ENCODE data around the gene PTGDS. TPM values are rescaled to one million over a fixed set of nuclear protein-coding genes. Genes with fewer than 3 reads are reported as not detected.

The PTGDS gene
- total RNA-seq, 1 donor from 2014 or later = 5.0 TPM

GRCh38 chr9:136960938-136961275, 16.4 kb upstream of the PTGDS start:
- FAIRE-seq (no peak), DNase-seq (ENCODE audit: low read depth) (no peak)
- no peaks in the 10 kb centered on the region for H4K20me1 ChIP-seq (ENCODE audit: insufficient read depth, low read length)
- H3K27ac ChIP-seq (ENCODE audit: low read depth, low read length) = no peak overlapping the region
- H3K79me2 ChIP-seq (ENCODE audit: insufficient read depth, low read length) = no peaks in the 10 kb centered on the region
- TF ChIP-seq CTCF (IDR thresholded peaks at IDR 0.05; ENCODE audit: insufficient read depth, low read depth, low read length) = no peak
- no peak for TF ChIP-seq EZH2 (IDR thresholded peaks at IDR 0.05; ENCODE audit: insufficient read depth, low read length)
- no peak overlapping the region for H3K4me3 ChIP-seq (ENCODE audit: insufficient read depth, low read depth, low read length)
- H3K9ac ChIP-seq (ENCODE audit: low read length) = no peak overlapping the region
- H3K4me3 Mint-ChIP-seq (ENCODE audit: unreplicated experiment) = no peak overlapping the region
- no peak overlapping the region for H2AFZ ChIP-seq (ENCODE audit: low read depth, low read length)
- H3K9me3 ChIP-seq (ENCODE audit: insufficient read depth, low read depth, low read length) = no peaks in the 10 kb centered on the region
- H3K4me2 ChIP-seq (ENCODE audit: low read length) = no peak overlapping the region
- peaks cover 5% of the 10 kb centered on the region for H3K4me1 Mint-ChIP-seq (ENCODE audit: low read depth, unreplicated experiment)
- H3K4me1 ChIP-seq (ENCODE audit: insufficient read depth, low read length) = no peaks in the 10 kb centered on the region
- peaks cover 13% of the 10 kb centered on the region for H3K27me3 Mint-ChIP-seq (ENCODE audit: low read depth, unreplicated experiment)
- no peaks in the 10 kb centered on the region for H3K36me3 Mint-ChIP-seq (ENCODE audit: low read depth, unreplicated experiment)
- H3K36me3 ChIP-seq (ENCODE audit: insufficient read depth, low read length) = no peaks in the 10 kb centered on the region
- H3K9me3 Mint-ChIP-seq (ENCODE audit: unreplicated experiment) = peaks cover 3% of the 10 kb centered on the region
- H3K27ac Mint-ChIP-seq (ENCODE audit: unreplicated experiment) = no peak overlapping the region
- no peaks in the 10 kb centered on the region for H3K27me3 ChIP-seq (ENCODE audit: insufficient read depth, low read length)

- Histone ChIP-seq H4K20me1 (ENCODE audit: insufficient read depth, low read length) (no peaks in the 10 kb centered on the region), H3K4me1 (ENCODE audit: insufficient read depth, low read length) (peaks cover 4% of the 10 kb centered on the region), H3K79me2 (ENCODE audit: insufficient read depth, low read length) (no peaks in the 10 kb centered on the region), H3K4me2 (ENCODE audit: low read length) (no peak overlapping the region), H3K4me3 (ENCODE audit: insufficient read depth, low read depth, low read length) (no peak overlapping the region), H3K27ac (ENCODE audit: low read depth, low read length) (no peak overlapping the region), H2AFZ (ENCODE audit: low read depth, low read length) (no peak overlapping the region), H3K36me3 (ENCODE audit: insufficient read depth, low read length) (no peaks in the 10 kb centered on the region), H3K9ac (ENCODE audit: low read length) (no peak overlapping the region), H3K27me3 (ENCODE audit: insufficient read depth, low read length) (no peaks in the 10 kb centered on the region), H3K9me3 (ENCODE audit: insufficient read depth, low read depth, low read length) (no peaks in the 10 kb centered on the region)
- H3K9me3 Mint-ChIP-seq (ENCODE audit: unreplicated experiment) = no peaks in the 10 kb centered on the region
- peaks cover 5% of the 10 kb centered on the region for H3K4me1 Mint-ChIP-seq (ENCODE audit: low read depth, unreplicated experiment)
- no peaks in the 10 kb centered on the region for H3K36me3 Mint-ChIP-seq (ENCODE audit: low read depth, unreplicated experiment)
- H3K27ac Mint-ChIP-seq (ENCODE audit: unreplicated experiment) = no peak overlapping the region
- no peak for FAIRE-seq
- no peak for DNase-seq (ENCODE audit: low read depth)
- H3K4me3 Mint-ChIP-seq (ENCODE audit: unreplicated experiment) = no peak overlapping the region
- TF ChIP-seq EZH2 (IDR thresholded peaks at IDR 0.05; ENCODE audit: insufficient read depth, low read length) = no peak
- no peak for TF ChIP-seq CTCF (IDR thresholded peaks at IDR 0.05; ENCODE audit: insufficient read depth, low read depth, low read length)
- peaks cover 12% of the 10 kb centered on the region for H3K27me3 Mint-ChIP-seq (ENCODE audit: low read depth, unreplicated experiment)
These were observed 15.8 kb upstream of the PTGDS start for GRCh38 chr9:136961279-136962065.

DNA sequence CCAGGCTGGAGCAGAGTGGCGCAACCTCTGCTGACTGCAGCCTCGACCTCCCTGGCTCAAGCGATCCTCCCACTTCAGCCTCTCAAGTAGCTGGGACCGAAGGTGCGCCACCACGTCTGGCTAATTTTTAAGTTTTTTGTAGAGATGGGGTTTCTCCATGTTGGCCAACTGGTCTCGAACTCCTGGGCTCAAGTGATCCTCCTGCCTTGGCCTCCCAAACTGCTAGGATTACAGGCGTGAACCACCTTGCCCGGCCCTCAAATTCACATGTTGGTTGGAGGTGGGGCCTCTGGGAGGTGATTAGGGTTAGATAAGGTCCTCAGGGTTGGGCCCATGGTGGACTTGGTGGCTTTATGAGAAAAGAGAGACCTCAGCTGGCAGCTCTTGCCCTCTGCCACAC, 15.1 kb upstream of the PTGDS start:
- no peak overlapping the region for H3K9ac ChIP-seq (ENCODE audit: low read length)
- DNase-seq (ENCODE audit: low read depth) (no peak), FAIRE-seq (no peak)
- no peak overlapping the region for H3K27ac ChIP-seq (ENCODE audit: low read depth, low read length)
- H3K27me3 ChIP-seq (ENCODE audit: insufficient read depth, low read length) = no peaks in the 10 kb centered on the region
- H3K36me3 Mint-ChIP-seq (ENCODE audit: low read depth, unreplicated experiment) = no peaks in the 10 kb centered on the region
- H3K27me3 Mint-ChIP-seq (ENCODE audit: low read depth, unreplicated experiment) = peaks cover 12% of the 10 kb centered on the region
- no peak overlapping the region for H3K4me3 ChIP-seq (ENCODE audit: insufficient read depth, low read depth, low read length)
- no peaks in the 10 kb centered on the region for H3K79me2 ChIP-seq (ENCODE audit: insufficient read depth, low read length)
- H3K27ac Mint-ChIP-seq (ENCODE audit: unreplicated experiment) = no peak overlapping the region
- H3K9me3 ChIP-seq (ENCODE audit: insufficient read depth, low read depth, low read length) = no peaks in the 10 kb centered on the region
- peaks cover 5% of the 10 kb centered on the region for H3K4me1 Mint-ChIP-seq (ENCODE audit: low read depth, unreplicated experiment)
- no peak overlapping the region for H2AFZ ChIP-seq (ENCODE audit: low read depth, low read length)
- no peak overlapping the region for H3K4me2 ChIP-seq (ENCODE audit: low read length)
- H4K20me1 ChIP-seq (ENCODE audit: insufficient read depth, low read length) = no peaks in the 10 kb centered on the region
- no peak overlapping the region for H3K4me3 Mint-ChIP-seq (ENCODE audit: unreplicated experiment)
- no peaks in the 10 kb centered on the region for H3K9me3 Mint-ChIP-seq (ENCODE audit: unreplicated experiment)
- H3K36me3 ChIP-seq (ENCODE audit: insufficient read depth, low read length) = no peaks in the 10 kb centered on the region
- peaks cover 4% of the 10 kb centered on the region for H3K4me1 ChIP-seq (ENCODE audit: insufficient read depth, low read length)
- no peak for TF ChIP-seq CTCF (IDR thresholded peaks at IDR 0.05; ENCODE audit: insufficient read depth, low read depth, low read length)
- no peak for TF ChIP-seq EZH2 (IDR thresholded peaks at IDR 0.05; ENCODE audit: insufficient read depth, low read length)
